Astrocyte of the spinal cord (primary cell): ENCODE data around the gene RABGAP1L.
A peak's percentile ranks its signal among the peaks of the same experiment; 100 is the strongest.
"Not testable (repeated sequence)": the region's sequence is repeated elsewhere in the genome, so short reads cannot be mapped to it uniquely, and the experiment has no call there.

Source experiments
- DNase-seq: peaks from one replicate; pipeline ENCODE4 v3.0.0; 2011; ENCODE audit warnings: low read depth, low spot score
- H3K4me3 ChIP-seq: 2 replicates; pipeline ENCODE4 v1.5.1; 2011; ENCODE audit warnings: low read depth, mild to moderate bottlenecking, low read length, moderate library complexity
- in situ Hi-C: cut with HindIII; loops from 2 replicates; pipeline ENCODE4 v1.10.0; 2017; ENCODE audit warnings: low sequenced_read_pairs
- TF ChIP-seq, protein P1 (sequence below): IDR thresholded peaks from 2 replicates; pipeline ENCODE4 v1.5.1; 2012; ENCODE audit warnings: low read depth, mild to moderate bottlenecking, low read length, inconsistent platforms

Gene RABGAP1L

DNA sequence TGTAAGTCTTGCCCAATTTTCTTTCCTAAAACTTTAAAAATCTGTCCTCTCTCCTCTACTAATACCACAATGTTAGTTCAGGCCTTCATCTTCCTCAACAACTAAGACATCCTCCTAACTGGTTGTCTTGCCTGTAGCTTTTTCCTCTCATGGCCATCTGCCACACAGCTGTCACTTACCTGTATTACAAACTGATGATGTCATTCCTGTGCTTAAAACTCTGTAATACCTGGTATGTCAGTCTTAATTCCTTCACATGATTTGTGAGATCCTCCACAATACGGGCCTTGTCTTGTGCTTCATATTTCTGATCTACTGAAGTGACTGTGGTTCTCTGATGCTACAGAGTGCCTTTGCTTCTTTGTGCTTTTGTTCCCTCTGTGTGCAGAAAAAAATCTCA lies 854.1 kb downstream of the RABGAP1L start:
- TF ChIP-seq, protein P1, sequence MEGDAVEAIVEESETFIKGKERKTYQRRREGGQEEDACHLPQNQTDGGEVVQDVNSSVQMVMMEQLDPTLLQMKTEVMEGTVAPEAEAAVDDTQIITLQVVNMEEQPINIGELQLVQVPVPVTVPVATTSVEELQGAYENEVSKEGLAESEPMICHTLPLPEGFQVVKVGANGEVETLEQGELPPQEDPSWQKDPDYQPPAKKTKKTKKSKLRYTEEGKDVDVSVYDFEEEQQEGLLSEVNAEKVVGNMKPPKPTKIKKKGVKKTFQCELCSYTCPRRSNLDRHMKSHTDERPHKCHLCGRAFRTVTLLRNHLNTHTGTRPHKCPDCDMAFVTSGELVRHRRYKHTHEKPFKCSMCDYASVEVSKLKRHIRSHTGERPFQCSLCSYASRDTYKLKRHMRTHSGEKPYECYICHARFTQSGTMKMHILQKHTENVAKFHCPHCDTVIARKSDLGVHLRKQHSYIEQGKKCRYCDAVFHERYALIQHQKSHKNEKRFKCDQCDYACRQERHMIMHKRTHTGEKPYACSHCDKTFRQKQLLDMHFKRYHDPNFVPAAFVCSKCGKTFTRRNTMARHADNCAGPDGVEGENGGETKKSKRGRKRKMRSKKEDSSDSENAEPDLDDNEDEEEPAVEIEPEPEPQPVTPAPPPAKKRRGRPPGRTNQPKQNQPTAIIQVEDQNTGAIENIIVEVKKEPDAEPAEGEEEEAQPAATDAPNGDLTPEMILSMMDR, result no peak
- in situ Hi-C loops, result no loop called here
- DNase-seq, result no peak
- H3K4me3 ChIP-seq, result no peak overlapping the region

DNA sequence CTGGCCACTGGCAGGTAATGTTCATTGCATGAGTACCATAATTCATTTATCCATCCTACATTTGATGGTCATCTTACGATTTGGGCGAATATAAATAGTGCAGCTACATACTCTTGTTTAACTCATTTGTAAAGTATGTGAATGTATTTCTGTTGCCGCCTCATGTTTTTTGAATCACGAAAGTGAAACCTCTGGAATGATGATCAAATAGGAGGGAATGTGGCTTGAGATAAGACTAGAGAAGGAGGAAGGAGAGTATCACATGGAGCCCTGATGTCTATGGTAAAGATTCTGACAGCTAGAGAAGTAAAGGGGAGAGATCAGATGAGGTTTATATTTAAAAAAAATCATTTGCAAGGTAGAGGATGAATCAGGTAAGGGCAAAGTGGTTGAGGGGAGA lies 855.9 kb downstream of the RABGAP1L start:
- DNase-seq, result peak; percentile 81
- H3K4me3 ChIP-seq, result no peak overlapping the region
- TF ChIP-seq, protein P1, result no peak
- in situ Hi-C loops, result no loop called here

DNA sequence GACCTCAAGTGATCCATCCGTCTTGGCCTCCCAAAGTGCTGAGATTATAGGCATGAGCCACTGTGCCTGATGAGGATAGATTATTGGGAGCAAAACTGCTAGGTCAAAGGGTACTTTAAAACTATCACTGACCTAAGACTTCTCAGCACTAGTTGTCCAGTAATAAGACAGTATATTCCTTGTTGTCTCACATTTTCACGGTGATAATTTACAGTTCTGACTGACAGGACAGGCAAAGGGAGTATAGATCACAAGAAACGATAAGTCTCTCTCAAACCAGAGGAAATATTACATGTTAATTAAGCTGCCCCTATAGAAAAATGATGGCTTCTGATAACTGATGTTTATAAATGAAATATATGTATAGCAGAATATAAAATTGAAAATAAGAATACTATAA lies 860.2 kb downstream of the RABGAP1L start:
- no peak for DNase-seq
- TF ChIP-seq, protein P1, result no peak
- in situ Hi-C loops, result no loop called here
- H3K4me3 ChIP-seq, result no peak overlapping the region

DNA sequence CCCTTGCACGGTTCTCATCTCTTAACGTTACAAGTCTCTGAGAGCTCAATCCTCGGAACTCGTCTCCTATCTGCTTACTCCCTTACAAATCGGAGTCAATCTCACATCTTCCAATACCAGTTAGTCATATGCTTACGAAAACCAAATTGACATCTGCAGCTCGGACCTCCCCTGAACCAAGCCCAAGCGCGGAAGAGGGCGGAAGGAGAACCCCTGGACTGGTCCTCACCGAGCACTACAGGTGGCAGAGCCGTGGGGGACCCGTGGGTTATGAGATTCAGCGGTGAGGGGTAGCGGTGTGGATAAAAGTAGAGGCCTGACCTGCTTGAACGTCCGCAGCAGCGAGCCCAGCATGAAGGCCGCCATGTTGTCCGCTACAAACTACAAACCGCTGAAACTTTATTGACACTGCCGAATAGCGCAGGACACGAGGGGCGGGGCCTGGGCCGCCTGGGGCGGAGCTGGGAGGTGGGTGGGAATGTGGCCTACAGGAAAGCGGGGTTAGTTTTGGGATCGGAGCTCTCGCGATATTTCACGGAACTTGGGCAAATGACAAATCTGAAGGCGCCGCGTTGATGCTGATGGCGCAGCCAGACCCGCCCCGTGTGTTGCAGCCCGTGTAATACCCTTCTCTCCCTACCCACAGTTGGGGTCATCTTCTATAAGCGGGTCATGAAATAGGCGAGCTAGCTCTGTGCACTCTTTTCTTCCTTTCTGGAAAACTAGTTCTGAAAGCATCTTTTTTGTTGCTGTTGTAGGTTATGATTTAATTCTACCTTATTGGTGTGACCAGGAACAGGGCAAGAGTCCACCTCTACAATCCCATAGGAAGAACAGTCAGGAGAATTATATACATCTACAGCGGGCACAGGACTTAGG lies 864.0 kb downstream of the RABGAP1L start, which contains the start of gene MRPS14:
Gene MRPS14, minus strand, starts transcription at position 383 of the 879 bp plus-strand sequence. Its CDS starts 17 bp downstream, at position 366.
- in situ Hi-C loops, result no loop called here
- peak within 1 kb of the TSS; percentile 97 for H3K4me3 ChIP-seq
- DNase-seq, result peak; percentile 99
- TF ChIP-seq, protein P1, result no peak

DNA sequence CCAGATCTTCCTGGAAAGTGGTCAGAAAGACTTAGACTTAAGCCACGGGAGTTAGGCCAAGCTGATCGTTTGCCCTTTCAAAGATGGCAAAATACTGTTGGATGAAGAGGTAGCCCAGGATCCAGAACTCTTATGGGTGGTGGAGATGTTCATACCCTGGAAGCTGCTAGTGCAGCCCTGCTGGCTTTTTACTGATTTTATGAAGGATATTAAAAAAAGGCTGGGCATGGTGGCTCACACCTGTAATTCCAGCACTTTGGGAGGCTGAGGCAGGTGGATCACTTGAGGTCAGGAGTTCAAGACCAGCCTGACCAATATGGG lies 864.6 kb downstream of the RABGAP1L start:
- in situ Hi-C loops, DNase-seq: not testable (repeated sequence)
- peak overlapping the region; percentile 97 for H3K4me3 ChIP-seq

DNA sequence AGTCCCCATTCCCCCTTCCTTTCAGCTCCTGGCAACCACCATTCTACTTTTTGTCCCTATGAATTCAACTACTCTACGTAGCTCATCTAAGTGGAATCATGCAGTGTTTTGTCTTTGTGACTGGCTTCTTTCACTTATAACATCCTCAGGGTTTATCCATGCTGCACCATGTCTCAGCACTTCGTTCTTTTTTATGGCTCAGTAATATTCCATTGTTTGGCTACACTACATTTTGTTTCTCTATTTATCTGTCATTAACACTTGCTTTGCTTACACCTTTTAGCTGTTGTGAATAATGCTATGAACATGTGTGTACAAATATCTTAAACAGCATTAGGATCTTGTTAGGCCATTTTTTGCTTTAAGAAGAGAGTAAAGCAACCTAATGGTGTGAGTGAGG lies 865.5 kb downstream of the RABGAP1L start:
- TF ChIP-seq, protein P1, result no peak
- DNase-seq, result no peak
- H3K4me3 ChIP-seq, result no peak overlapping the region
- in situ Hi-C loops, result no loop called here

DNA sequence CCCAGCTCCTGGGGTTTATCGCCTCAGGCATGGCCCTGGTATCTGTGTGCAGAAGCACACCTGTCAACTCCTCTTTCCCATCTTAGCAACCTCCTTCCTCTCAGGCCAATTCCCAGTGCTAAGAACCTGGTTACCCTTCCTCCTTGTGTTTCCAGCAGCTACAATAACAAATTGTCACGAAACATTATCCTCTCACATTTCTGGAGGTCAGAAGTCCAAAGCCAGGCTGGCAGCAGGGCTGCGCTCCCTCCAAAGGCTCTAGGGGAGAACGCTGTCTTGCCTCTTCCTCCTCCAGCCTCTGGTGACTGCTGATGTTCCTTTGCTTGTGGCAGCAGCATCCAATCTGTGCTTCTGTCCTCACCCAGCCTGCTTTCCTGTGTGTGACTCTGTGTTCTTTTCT lies 874.6 kb downstream of the RABGAP1L start:
- DNase-seq, result no peak
- in situ Hi-C loops, result no loop called here
- TF ChIP-seq, protein P1, result no peak
- H3K4me3 ChIP-seq, result no peak overlapping the region
